Hippocampal formation (tissue), 2 donors: ENCODE results near the gene APOBEC3A.
"Not testable (repeated sequence)": the region's sequence is repeated elsewhere in the genome, so short reads cannot be mapped to it uniquely, and the experiment has no call there.

Experiments used
- DNase-seq, 2 donors: peaks; one replicate each; lab custom pipeline; 2025; lab: John Stamatoyannopoulos, UW

APOBEC3A gene

GRCh38 chr22:38981005-38981991 lies 23.9 kb downstream of the APOBEC3A start:
- DNase-seq, result no peak

- peak; percentile 30 to 39 for DNase-seq
These were observed 24.9 kb downstream of the APOBEC3A start, which contains the start of gene APOBEC3B for GRCh38 chr22:38981992-38982927. Gene APOBEC3B, plus strand, starts transcription at chr22:38982347. Its CDS starts 107 bp downstream, at chr22:38982454.

GRCh38 chr22:38984224-38984623 lies 26.8 kb downstream of the APOBEC3A start:
- DNase-seq, result no peak

- not testable (repeated sequence) for DNase-seq
These were observed 27.7 kb downstream of the APOBEC3A start for GRCh38 chr22:38984784-38985757.

GRCh38 chr22:38986629-38987028 lies 29.2 kb downstream of the APOBEC3A start:
- no peak for DNase-seq

- DNase-seq, result no peak
These were observed 29.9 kb downstream of the APOBEC3A start for GRCh38 chr22:38987171-38987895.

GRCh38 chr22:38989466-38989865 lies 32.1 kb downstream of the APOBEC3A start:
- DNase-seq, result no peak

- DNase-seq, result not testable (repeated sequence)
These were observed 35.5 kb downstream of the APOBEC3A start for GRCh38 chr22:38992871-38993371.

GRCh38 chr22:38996105-38996504 lies 38.7 kb downstream of the APOBEC3A start:
- DNase-seq, result no peak

- no peak for DNase-seq
These were observed 40.1 kb downstream of the APOBEC3A start for GRCh38 chr22:38997518-38997917.

GRCh38 chr22:39003165-39003638 lies 45.8 kb downstream of the APOBEC3A start:
- peak in 1 of 2 donors; percentile 43 for DNase-seq

- no peak for DNase-seq
These were observed 49.8 kb downstream of the APOBEC3A start for GRCh38 chr22:39007177-39007576.

GRCh38 chr22:39008271-39008850 lies 51.0 kb downstream of the APOBEC3A start:
- not testable (repeated sequence) for DNase-seq

GRCh38 chr22:39010946-39011345 lies 53.5 kb downstream of the APOBEC3A start:
- no peak for DNase-seq
